ENCODE results near the gene MAN2C1. TPM values are rescaled to one million over a fixed set of nuclear protein-coding genes. Genes with fewer than 3 reads are reported as not detected.
"Not testable (repeated sequence)": the region's sequence is repeated elsewhere in the genome, so short reads cannot be mapped to it uniquely, and the experiment has no call there.

Gene MAN2C1
- total RNA-seq, 1 experiment from 2014 or later: 148 TPM

DNA sequence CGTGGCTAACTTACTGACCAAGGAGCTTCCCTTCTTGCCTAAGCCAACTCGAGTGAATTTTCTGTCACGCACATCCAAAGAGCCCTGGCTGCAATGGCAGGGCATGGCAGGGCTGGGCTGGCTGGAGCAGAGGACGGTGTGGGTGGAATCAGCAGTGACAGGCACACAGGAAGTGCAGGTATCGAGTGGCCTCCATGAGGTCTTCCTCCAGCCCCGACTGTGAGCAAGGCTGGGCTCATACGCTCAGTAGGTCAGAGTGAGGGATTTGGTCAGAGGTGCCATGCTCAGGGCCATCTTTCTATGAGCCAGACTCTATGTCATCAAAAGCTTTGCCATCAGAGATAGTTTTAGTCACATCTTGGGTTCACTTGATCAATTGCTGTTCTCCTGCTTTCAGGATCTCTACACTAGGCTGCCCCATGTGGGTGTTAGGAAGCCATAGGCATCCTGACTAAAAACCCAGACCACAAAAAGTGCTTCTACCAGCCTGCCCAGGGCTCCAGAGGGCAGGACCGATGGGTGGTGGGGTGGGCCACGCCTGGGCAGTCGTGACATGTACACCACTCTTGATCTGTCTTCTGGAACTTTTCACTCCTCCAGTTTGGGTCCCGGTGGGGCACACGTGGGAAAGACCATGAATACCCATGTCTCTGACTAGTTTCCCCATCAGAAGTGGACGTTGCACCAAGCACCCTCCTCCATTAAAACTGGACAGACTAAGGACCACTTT lies 55.1 kb downstream of the MAN2C1 start:
- DNase-seq (ENCODE audit: low spot score) (no peak), ATAC-seq (no peak)
- ChIA-PET POLR2A (no interaction called here), CTCF (no interaction called here)
- Mint-ChIP-seq H3K4me3 (no peak overlapping the region), H3K27ac (no peak overlapping the region), H3K27me3 (ENCODE audit: low read depth) (peaks cover 24% of the 10 kb centered on the region), H3K4me1 (0 out of 2 replicates have a peak, but pooled peaks cover 2% of the 10 kb centered on the region), H3K9me3 (no peaks in the 10 kb centered on the region), H3K36me3 (no peaks in the 10 kb centered on the region)
- TF ChIP-seq ATF1 (CRISPR knock-in tag; IDR thresholded peaks at IDR 0.05) (no peak), SP1 (CRISPR knock-in tag; conservative IDR thresholded peaks at IDR 0.05) (no peak), ZNF416 (CRISPR knock-in tag; IDR thresholded peaks at IDR 0.05) (no peak), ZNF263 (CRISPR knock-in tag; IDR thresholded peaks at IDR 0.05; ENCODE audit: low read depth) (no peak)
- TF ChIP-seq, protein P1, sequence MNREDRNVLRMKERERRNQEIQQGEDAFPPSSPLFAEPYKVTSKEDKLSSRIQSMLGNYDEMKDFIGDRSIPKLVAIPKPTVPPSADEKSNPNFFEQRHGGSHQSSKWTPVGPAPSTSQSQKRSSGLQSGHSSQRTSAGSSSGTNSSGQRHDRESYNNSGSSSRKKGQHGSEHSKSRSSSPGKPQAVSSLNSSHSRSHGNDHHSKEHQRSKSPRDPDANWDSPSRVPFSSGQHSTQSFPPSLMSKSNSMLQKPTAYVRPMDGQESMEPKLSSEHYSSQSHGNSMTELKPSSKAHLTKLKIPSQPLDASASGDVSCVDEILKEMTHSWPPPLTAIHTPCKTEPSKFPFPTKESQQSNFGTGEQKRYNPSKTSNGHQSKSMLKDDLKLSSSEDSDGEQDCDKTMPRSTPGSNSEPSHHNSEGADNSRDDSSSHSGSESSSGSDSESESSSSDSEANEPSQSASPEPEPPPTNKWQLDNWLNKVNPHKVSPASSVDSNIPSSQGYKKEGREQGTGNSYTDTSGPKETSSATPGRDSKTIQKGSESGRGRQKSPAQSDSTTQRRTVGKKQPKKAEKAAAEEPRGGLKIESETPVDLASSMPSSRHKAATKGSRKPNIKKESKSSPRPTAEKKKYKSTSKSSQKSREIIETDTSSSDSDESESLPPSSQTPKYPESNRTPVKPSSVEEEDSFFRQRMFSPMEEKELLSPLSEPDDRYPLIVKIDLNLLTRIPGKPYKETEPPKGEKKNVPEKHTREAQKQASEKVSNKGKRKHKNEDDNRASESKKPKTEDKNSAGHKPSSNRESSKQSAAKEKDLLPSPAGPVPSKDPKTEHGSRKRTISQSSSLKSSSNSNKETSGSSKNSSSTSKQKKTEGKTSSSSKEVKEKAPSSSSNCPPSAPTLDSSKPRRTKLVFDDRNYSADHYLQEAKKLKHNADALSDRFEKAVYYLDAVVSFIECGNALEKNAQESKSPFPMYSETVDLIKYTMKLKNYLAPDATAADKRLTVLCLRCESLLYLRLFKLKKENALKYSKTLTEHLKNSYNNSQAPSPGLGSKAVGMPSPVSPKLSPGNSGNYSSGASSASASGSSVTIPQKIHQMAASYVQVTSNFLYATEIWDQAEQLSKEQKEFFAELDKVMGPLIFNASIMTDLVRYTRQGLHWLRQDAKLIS (CRISPR knock-in tag; IDR thresholded peaks at IDR 0.05; ENCODE audit: borderline replicate concordance): no peak

DNA sequence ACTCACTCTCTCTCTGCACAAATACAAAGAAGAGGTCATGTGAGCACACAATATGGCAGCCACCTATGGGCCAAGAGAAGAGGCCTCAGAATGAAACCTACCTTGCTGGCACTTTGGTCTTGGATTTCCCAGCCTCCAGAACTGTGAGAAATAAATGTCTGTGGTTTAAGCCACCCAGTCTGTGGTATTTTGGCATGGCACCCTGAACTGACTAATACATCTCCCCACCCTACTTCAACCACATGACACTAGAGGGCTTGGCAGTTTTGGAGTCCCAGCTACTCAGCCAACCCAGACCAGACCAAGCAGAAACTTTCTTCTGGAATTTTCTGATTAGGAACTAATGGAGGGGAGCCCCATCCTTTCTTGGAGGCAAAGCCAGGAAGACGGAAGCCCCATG lies 55.9 kb downstream of the MAN2C1 start:
- H3K36me3 Mint-ChIP-seq; ATAC-seq; CTCF ChIA-PET; H3K27ac Mint-ChIP-seq; POLR2A ChIA-PET; H3K4me1 Mint-ChIP-seq; H3K4me3 Mint-ChIP-seq; DNase-seq (ENCODE audit: low spot score); H3K9me3 Mint-ChIP-seq: not testable (repeated sequence)
- peaks cover 26% of the 10 kb centered on the region for H3K27me3 Mint-ChIP-seq (ENCODE audit: low read depth)

DNA sequence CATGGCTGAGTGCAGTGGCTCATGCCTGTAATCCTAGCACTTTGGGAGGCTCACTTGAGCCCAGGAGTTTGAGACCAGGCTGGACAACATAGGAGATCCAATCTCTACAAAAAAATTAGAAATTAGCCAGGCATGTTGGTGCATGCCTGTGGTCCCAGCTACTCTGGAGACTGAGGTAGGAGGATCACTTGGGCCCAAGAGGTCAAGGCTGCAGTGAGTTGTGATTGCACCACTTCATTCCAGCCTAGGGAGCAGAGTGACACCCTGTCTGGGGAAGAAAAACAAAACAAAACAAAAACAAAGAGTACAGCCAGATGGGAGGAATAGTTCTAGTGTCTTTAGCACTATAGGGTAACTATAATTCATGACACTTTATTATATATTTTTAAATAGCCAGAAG lies 58.7 kb downstream of the MAN2C1 start:
- H3K4me1 Mint-ChIP-seq: 0 out of 2 replicates have a peak, but pooled peaks cover 4% of the 10 kb centered on the region
- TF ChIP-seq, protein P2, sequence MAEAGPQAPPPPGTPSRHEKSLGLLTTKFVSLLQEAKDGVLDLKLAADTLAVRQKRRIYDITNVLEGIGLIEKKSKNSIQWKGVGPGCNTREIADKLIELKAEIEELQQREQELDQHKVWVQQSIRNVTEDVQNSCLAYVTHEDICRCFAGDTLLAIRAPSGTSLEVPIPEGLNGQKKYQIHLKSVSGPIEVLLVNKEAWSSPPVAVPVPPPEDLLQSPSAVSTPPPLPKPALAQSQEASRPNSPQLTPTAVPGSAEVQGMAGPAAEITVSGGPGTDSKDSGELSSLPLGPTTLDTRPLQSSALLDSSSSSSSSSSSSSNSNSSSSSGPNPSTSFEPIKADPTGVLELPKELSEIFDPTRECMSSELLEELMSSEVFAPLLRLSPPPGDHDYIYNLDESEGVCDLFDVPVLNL (CRISPR knock-in tag; IDR thresholded peaks at IDR 0.05; ENCODE audit: borderline replicate concordance, low read depth): no peak
- TF ChIP-seq MXD4 (CRISPR knock-in tag; IDR thresholded peaks at IDR 0.05; ENCODE audit: borderline replicate concordance): no peak
- 0 out of 2 replicates have a peak, but pooled peaks have one; percentile 14 for TF ChIP-seq GABPB1 (CRISPR knock-in tag; IDR thresholded peaks at IDR 0.05)
- TF ChIP-seq, protein P3, sequence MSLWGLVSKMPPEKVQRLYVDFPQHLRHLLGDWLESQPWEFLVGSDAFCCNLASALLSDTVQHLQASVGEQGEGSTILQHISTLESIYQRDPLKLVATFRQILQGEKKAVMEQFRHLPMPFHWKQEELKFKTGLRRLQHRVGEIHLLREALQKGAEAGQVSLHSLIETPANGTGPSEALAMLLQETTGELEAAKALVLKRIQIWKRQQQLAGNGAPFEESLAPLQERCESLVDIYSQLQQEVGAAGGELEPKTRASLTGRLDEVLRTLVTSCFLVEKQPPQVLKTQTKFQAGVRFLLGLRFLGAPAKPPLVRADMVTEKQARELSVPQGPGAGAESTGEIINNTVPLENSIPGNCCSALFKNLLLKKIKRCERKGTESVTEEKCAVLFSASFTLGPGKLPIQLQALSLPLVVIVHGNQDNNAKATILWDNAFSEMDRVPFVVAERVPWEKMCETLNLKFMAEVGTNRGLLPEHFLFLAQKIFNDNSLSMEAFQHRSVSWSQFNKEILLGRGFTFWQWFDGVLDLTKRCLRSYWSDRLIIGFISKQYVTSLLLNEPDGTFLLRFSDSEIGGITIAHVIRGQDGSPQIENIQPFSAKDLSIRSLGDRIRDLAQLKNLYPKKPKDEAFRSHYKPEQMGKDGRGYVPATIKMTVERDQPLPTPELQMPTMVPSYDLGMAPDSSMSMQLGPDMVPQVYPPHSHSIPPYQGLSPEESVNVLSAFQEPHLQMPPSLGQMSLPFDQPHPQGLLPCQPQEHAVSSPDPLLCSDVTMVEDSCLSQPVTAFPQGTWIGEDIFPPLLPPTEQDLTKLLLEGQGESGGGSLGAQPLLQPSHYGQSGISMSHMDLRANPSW (CRISPR knock-in tag; conservative IDR thresholded peaks at IDR 0.05; ENCODE audit: low read depth): no peak
- no peak for TF ChIP-seq ESRRA (CRISPR knock-in tag; IDR thresholded peaks at IDR 0.05; ENCODE audit: borderline replicate concordance)
- TF ChIP-seq, protein P4, sequence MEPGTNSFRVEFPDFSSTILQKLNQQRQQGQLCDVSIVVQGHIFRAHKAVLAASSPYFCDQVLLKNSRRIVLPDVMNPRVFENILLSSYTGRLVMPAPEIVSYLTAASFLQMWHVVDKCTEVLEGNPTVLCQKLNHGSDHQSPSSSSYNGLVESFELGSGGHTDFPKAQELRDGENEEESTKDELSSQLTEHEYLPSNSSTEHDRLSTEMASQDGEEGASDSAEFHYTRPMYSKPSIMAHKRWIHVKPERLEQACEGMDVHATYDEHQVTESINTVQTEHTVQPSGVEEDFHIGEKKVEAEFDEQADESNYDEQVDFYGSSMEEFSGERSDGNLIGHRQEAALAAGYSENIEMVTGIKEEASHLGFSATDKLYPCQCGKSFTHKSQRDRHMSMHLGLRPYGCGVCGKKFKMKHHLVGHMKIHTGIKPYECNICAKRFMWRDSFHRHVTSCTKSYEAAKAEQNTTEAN (CRISPR knock-in tag; IDR thresholded peaks at IDR 0.05): no peak
- no peak for TF ChIP-seq TCF7 (CRISPR knock-in tag; IDR thresholded peaks at IDR 0.05; ENCODE audit: low read depth)
- TF ChIP-seq, protein P5, sequence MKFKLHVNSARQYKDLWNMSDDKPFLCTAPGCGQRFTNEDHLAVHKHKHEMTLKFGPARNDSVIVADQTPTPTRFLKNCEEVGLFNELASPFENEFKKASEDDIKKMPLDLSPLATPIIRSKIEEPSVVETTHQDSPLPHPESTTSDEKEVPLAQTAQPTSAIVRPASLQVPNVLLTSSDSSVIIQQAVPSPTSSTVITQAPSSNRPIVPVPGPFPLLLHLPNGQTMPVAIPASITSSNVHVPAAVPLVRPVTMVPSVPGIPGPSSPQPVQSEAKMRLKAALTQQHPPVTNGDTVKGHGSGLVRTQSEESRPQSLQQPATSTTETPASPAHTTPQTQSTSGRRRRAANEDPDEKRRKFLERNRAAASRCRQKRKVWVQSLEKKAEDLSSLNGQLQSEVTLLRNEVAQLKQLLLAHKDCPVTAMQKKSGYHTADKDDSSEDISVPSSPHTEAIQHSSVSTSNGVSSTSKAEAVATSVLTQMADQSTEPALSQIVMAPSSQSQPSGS (CRISPR knock-in tag; IDR thresholded peaks at IDR 0.05; ENCODE audit: borderline replicate concordance, low read depth): no peak
- H3K27me3 Mint-ChIP-seq (ENCODE audit: low read depth): peaks cover 29% of the 10 kb centered on the region
- no peak overlapping the region for H3K27ac Mint-ChIP-seq
- no peak for ATAC-seq
- ChIA-PET CTCF (interaction anchor here (0.8 kb wide), 2 partner anchors 279 to 280 kb away, joined by 3 to 5 read pairs; no protein-coding TSS in a partner anchor), POLR2A (no interaction called here)
- H3K4me3 Mint-ChIP-seq: no peak overlapping the region
- no peaks in the 10 kb centered on the region for H3K9me3 Mint-ChIP-seq
- no peaks in the 10 kb centered on the region for H3K36me3 Mint-ChIP-seq
- DNase-seq (ENCODE audit: low spot score): no peak
